OCI-LY3 (cell line): ENCODE measurements around the gene ZNF705A.

Source experiments
- CTCF ChIP-seq: fragments of 200-600, 300-600 bp; sonication (generic); IDR thresholded peaks from 2 replicates; pipeline ENCODE4 v1.5.1; 2014; ENCODE audit warnings: antibody characterized with exemption, low read length, low read depth
- EZH2phosphoT487 ChIP-seq: fragments of 200-600 bp; shearing (Covaris generic); IDR thresholded peaks from 2 replicates; pipeline ENCODE4 v1.6.1; 2018; ENCODE audit warnings: antibody characterized with exemption, mixed run types, low read depth

- TF ChIP-seq CTCF, result no peak
- TF ChIP-seq EZH2phosphoT487, result no peak
These were observed 2.3 kb upstream of the ZNF705A start for GRCh38 chr12:8154526-8154925.
